Right renal cortex interstitium (tissue), 3 donors: ENCODE results near the gene OTUD5. TPM values are rescaled to one million over a fixed set of nuclear protein-coding genes. Genes with fewer than 3 reads are reported as not detected.

Experiments
- DNase-seq, 3 donors: peaks; one replicate each; pipeline ENCODE4 v3.0.0-alpha.2; 2013; ENCODE audit warnings: low read depth in 3 of 3, low spot score in 2 of 3
- polyA plus RNA-seq, 3 donors: library from polyadenylated mRNA; unstranded; fragments of 120-200 nt; gene quantifications; one replicate each; pipeline ENCODE4 v1.2.1, GENCODE V29; 2013; ENCODE audit not compliant: insufficient read length in 3 of 3

OTUD5 gene
- polyA plus RNA-seq, 3 donors = 64.4 to 66.9 (median 65.9) TPM

GRCh38 chrX:48972220-48973164 is 15.1 kb upstream of the OTUD5 start:
- DNase-seq = no peak

GRCh38 chrX:48971249-48972219 is 14.1 kb upstream of the OTUD5 start, which contains the start of gene KCND1:
TSS of gene KCND1 (minus strand) at chrX:48971844. CDS start at chrX:48970271, 1,573 bp downstream.
- no peak for DNase-seq

GRCh38 chrX:48969471-48969870 is 12.1 kb upstream of the OTUD5 start:
- no peak for DNase-seq

GRCh38 chrX:48968377-48968776 is 11.0 kb upstream of the OTUD5 start:
- no peak for DNase-seq

- no peak for DNase-seq
Observed at GRCh38 chrX:48966796-48967579, 9.6 kb upstream of the OTUD5 start.

GRCh38 chrX:48965959-48966358 is 8.6 kb upstream of the OTUD5 start:
- DNase-seq = no peak

- DNase-seq = no peak
Observed at GRCh38 chrX:48961585-48962091, 4.2 kb upstream of the OTUD5 start.

GRCh38 chrX:48960291-48960690 is 2.9 kb upstream of the OTUD5 start:
- DNase-seq = no peak

GRCh38 chrX:48958635-48959094 is 1.3 kb upstream of the OTUD5 start:
- no peak for DNase-seq

- DNase-seq = peak; percentile 86 to 93 (median 92)
Observed at GRCh38 chrX:48957827-48958634, 624 bp upstream of the OTUD5 start.

- DNase-seq = no peak
Observed at GRCh38 chrX:48956728-48957414, 536 bp downstream of the OTUD5 start.

- DNase-seq = no peak
Observed at GRCh38 chrX:48948589-48948988, 8.8 kb downstream of the OTUD5 start.

- DNase-seq = peak in 1 of 3 donors; percentile 8
Observed at GRCh38 chrX:48945517-48946348, 11.7 kb downstream of the OTUD5 start.

GRCh38 chrX:48942895-48943294 is 14.5 kb downstream of the OTUD5 start:
- no peak for DNase-seq

GRCh38 chrX:48940404-48940955 is 16.9 kb downstream of the OTUD5 start:
- no peak for DNase-seq

- no peak for DNase-seq
Observed at GRCh38 chrX:48939524-48940228, 17.7 kb downstream of the OTUD5 start.
